Lung (tissue), 12 donors: ENCODE results near the gene LSG1. TPM values are rescaled to one million over a fixed set of nuclear protein-coding genes. Genes with fewer than 3 reads are reported as not detected.

Source experiments
- ATAC-seq: fragments of 200-7000 bp; cut with Tn5 transposase; one replicate; pipeline ENCODE4 v1.9.1; 2020; ENCODE audit warnings: moderate number of reproducible peaks; ENCODE audit not compliant: insufficient read depth, low FRiP score
- DNase-seq, 3 donors: peaks; one replicate each; pipeline ENCODE4 v3.0.0-alpha.2; 2013 to 2017
- H3K27ac ChIP-seq, 2 donors: one replicate each; pipeline ENCODE4 v1.5.1; 2013; ENCODE audit warnings: mild to moderate bottlenecking in 2 of 2, moderate library complexity in 2 of 2, control low read depth in 1 of 2, inconsistent platforms in 1 of 2, low read depth in 1 of 2, low read length in 1 of 2
- H3K27me3 ChIP-seq, 3 donors: one replicate each; pipeline ENCODE4 v1.5.1; 2013; ENCODE audit warnings: low read length in 2 of 3; ENCODE audit not compliant: control insufficient read depth in 3 of 3, insufficient read depth in 3 of 3
- H3K36me3 ChIP-seq, 4 donors: one replicate each; pipeline ENCODE4 v1.5.1; 2013; ENCODE audit warnings: low read length in 4 of 4, mild to moderate bottlenecking in 1 of 4, moderate library complexity in 1 of 4; ENCODE audit not compliant: control insufficient read depth in 4 of 4, insufficient read depth in 4 of 4
- H3K4me1 ChIP-seq, 5 donors: one replicate each; pipeline ENCODE4 v1.5.1; 2013; ENCODE audit warnings: low read length in 5 of 5, mild to moderate bottlenecking in 2 of 5, moderate library complexity in 1 of 5; ENCODE audit not compliant: control insufficient read depth in 5 of 5, insufficient read depth in 5 of 5
- H3K4me3 ChIP-seq: one replicate; pipeline ENCODE4 v1.5.1; 2013; ENCODE audit warnings: mild to moderate bottlenecking, control low read depth, moderate library complexity
- H3K9ac ChIP-seq, 2 donors: one replicate each; pipeline ENCODE4 v1.5.1; 2013; ENCODE audit warnings: low read length in 2 of 2, control low read depth in 1 of 2; ENCODE audit not compliant: insufficient read depth in 1 of 2
- H3K9me3 ChIP-seq, 4 donors: one replicate each; pipeline ENCODE4 v1.5.1; 2013; ENCODE audit warnings: low read length in 3 of 4, mild to moderate bottlenecking in 1 of 4, moderate library complexity in 1 of 4; ENCODE audit not compliant: control insufficient read depth in 4 of 4, insufficient read depth in 3 of 4
- CTCF ChIP-seq: IDR thresholded peaks from 2 replicates; pipeline ENCODE4 v1.5.1; 2012; ENCODE audit warnings: mild to moderate bottlenecking; ENCODE audit errors: control extremely low read depth, extremely low read depth
- WGBS, 2 donors: extraction: QIAGEN DNeasy Blood & Tissue Kit; methylation state at CpG; one replicate each; pipeline ENCODE4 v1.1.7; 2013; 5-methylcytosine and 5-hydroxymethylcytosine counted together
- polyA plus RNA-seq, 2 donors: library from polyadenylated mRNA; stranded (reverse); fragments of 200-250 nt; gene quantifications; one replicate each; pipeline ENCODE4 v1.2.1, GENCODE V29; 2013
- total RNA-seq, 2 donors: library from RNA; depleted of rRNA in 1 of 2; stranded (reverse); fragments of >200 nt in 1 of 2; gene quantifications; one replicate each; pipeline ENCODE4 v1.2.1, GENCODE V29; 2014 to 2021
- donor health status: control.
- donor health status: control.
- donor health status: Bipolar disorder and iron deficiency.
- donor health status: healthy.
- donor health status: DM: yes; HTN: yes; CAD: no.

The LSG1 gene
- total and polyA plus RNA-seq, 4 donors: 19.4 to 37.4 (median 24.5) TPM

GRCh38 chr3:194642769-194643168 is 29.2 kb downstream of the LSG1 start:
- DNase-seq (no peak), ATAC-seq (no peak)
- no peak overlapping the region for H3K9ac ChIP-seq
- no peaks in the 10 kb centered on the region for H3K9me3 ChIP-seq
- no peak overlapping the region for H3K27ac ChIP-seq
- H3K4me3 ChIP-seq: no peak overlapping the region
- peaks cover 17 to 37% (median 20%) of the 10 kb centered on the region in 4 donors for H3K36me3 ChIP-seq
- 91 to 92% methylated on average over 2 of the region's 2 CpGs for WGBS, 2 donors
- H3K27me3 ChIP-seq: no peaks in the 10 kb centered on the region
- H3K4me1 ChIP-seq: peaks cover 0 to 3% (median 0%) of the 10 kb centered on the region in 5 donors
- no peak for TF ChIP-seq CTCF

- DNase-seq (no peak), ATAC-seq (no peak)
- H3K9ac ChIP-seq: no peak overlapping the region
- H3K4me3 ChIP-seq: no peak overlapping the region
- TF ChIP-seq CTCF: no peak
- H3K9me3 ChIP-seq: no peaks in the 10 kb centered on the region
- H3K4me1 ChIP-seq: peaks cover 0 to 3% (median 0%) of the 10 kb centered on the region in 5 donors
- no peaks in the 10 kb centered on the region for H3K27me3 ChIP-seq
- peaks cover 16 to 30% (median 17%) of the 10 kb centered on the region in 4 donors for H3K36me3 ChIP-seq
- H3K27ac ChIP-seq: peak overlapping the region; percentile 22 to 73
- 64 to 83% methylated on average over 7 of the region's 7 CpGs for WGBS, 2 donors
Measured at GRCh38 chr3:194640829-194641228, 31.2 kb downstream of the LSG1 start.

GRCh38 chr3:194638991-194639605 is 32.9 kb downstream of the LSG1 start:
- 96 to 97% methylated on average over 10 of the region's 10 CpGs for WGBS, 2 donors
- no peaks in the 10 kb centered on the region for H3K27me3 ChIP-seq
- ATAC-seq (no peak), DNase-seq (no peak)
- H3K9ac ChIP-seq: no peak overlapping the region
- no peaks in the 10 kb centered on the region for H3K9me3 ChIP-seq
- peaks cover 0 to 3% (median 0%) of the 10 kb centered on the region in 5 donors for H3K4me1 ChIP-seq
- no peak for TF ChIP-seq CTCF
- peaks cover 7 to 20% (median 11%) of the 10 kb centered on the region in 4 donors for H3K36me3 ChIP-seq
- H3K27ac ChIP-seq: peak overlapping the region in 1 of 2 donors; percentile 74
- H3K4me3 ChIP-seq: no peak overlapping the region
